ENCODE results near the gene GM2A.
"Not testable (repeated sequence)": the region's sequence is repeated elsewhere in the genome, so short reads cannot be mapped to it uniquely, and the experiment has no call there.

GM2A gene

DNA sequence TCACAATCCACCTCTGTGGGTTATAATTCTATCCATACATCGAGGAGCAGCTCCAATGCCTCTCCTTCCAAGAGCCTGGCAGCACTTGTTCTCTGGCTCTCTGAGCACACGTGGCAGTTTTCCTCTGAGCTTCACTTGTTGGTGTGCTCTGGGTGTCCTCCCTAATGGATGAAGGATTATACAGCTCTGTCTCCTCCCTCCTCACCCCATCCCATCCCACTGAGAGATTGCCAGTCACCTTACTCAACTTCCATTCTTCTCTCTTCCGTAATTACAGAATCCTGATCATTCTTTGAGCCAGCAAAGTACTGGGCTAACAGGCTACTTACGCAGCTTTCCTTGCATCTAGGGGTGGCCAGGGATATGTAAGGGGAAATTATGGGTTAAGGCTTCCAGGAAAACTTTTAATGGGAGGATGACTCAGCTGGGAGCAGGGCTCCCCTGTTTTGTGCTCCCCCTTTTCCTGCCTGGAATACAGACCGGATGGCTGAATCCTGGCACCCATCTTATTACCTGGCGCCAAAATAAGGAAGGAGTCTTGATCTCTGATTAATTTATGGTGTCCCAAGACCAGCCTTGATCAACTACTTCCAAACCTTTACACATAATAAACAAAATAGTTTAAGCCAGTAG lies 22.8 kb upstream of the GM2A start:
- DNase-seq: no peak

DNA sequence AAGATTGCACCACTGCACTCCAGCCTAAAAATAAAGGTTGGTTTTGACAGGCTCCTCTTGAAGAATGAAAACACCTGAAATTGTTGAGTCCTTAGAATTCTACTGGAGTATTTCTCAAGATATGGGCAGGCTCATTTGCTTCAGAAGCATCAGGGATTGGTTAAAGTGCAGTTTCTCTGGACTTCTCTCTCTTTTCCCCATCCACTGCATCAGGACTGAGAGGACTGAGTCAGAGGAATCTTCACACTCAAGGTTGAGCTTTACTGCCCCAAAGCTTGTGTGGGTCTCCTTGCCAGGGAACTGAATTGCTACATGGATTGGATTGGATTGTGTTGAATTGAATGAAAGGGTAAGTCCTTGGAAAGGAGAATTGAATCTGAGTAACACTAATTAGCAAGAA lies 21.6 kb upstream of the GM2A start:
- no peak for DNase-seq

DNA sequence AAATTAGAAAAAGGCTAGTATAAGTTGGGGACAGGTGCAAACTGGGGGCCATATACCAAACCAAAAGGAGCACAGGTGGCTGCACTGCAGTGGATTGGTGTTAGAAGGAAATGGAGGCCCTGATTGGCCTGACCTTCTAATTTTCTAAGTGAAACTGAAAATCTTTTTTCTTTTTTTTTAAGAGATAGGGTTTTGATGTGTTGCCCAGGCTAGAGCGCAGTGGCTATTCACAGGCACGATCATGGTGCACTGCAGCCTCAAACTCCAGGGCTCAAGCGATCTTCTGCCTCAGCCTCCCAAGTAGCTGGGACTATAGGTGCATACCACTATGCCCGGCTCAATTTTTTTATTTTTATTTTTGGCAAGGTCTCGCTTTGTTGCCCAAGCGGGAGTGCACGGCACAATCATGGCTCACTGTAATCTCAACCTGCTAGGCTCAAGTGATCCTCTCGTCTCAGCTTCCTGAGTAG lies 19.3 kb upstream of the GM2A start:
- no peak for DNase-seq

DNA sequence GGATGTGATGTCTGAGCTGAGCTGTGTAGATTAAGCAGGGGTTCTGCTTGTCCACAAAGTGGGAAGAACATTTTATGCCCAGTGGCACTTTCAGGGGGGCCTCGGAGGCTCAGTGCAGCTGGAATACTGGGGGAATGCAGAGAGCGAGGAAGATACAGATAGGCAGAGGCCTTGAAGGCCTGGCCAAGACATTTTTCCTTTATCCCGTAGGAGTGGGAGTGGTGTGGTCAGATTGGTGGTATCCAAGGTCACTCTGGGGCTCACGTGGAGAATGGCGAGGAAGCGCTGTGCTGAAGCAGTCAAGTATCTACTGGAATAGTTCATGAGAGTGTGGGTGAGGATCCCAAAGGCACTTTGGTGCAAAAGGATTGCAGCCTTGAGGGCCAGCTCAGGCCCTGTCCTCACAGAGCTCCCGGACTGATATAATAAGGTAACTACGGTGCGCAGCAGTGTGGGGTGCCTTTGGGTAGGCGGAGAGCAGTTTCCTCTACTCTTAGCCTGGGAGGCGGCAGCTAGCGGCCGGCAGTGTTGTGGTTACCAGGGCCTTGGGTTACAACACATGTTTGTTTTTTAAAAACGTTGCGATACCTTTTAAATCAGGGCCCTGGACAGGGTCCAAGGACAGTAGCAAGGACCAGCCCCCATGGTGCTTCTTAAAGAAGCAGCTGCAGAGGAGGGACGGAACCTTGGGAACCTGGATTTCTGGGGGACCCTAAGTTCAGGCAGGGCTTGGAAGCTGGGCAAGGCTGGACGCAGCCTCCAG lies 18.3 kb upstream of the GM2A start:
- peak; percentile 67 for DNase-seq

DNA sequence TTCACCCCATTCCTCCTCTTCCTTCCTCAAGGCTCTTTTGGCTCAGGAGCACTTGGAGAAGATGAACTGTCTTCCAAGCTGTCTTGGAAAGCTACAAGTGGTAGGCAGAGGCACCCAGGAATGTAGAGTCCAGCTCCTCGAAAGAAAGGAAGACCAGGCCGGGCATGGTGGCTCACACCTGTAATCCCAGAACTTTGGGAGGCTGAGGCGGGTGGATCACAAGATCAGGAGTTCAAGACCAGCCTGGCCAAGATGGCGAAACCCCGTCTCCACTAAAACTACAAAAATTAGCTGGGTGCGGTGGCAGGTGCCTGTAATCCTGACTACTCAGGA lies 17.8 kb upstream of the GM2A start:
- DNase-seq: not testable (repeated sequence)

DNA sequence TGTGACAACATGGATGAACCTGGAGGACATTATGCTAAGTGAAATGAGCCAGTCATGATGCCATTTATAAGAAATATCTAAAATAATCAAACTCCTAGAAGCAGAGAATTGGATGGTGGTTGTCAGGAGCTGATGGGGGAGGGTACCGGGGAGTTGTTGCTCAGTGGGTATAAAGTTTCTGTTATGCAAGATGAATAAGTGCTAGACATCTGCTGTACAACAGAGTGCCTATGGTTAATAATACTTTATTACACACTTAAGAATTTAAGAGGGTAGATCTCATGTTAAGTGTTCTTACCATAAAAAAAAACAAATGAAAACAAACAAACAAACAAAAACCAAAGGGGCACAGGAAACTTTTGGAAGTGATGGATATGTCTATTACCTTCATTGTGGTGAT lies 16.1 kb upstream of the GM2A start:
- DNase-seq: no peak

DNA sequence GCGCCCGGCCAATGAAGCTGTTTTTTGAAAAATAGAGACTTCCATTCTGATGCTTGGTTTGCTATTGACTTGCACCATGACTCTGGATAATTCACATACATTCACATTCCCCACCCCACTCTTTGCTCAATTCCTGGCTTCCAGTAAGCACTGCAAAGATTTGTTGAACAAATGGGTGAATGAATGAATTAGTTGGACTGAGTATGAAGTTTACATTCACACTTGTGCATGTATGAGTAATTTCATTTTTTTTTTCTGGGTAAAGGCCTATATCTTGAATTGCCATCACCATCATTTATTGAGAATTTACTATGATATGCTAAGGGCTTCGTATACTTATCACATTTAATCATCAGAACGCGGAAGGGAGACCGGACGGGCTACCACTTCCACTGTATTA lies 15.3 kb upstream of the GM2A start:
- no peak for DNase-seq

DNA sequence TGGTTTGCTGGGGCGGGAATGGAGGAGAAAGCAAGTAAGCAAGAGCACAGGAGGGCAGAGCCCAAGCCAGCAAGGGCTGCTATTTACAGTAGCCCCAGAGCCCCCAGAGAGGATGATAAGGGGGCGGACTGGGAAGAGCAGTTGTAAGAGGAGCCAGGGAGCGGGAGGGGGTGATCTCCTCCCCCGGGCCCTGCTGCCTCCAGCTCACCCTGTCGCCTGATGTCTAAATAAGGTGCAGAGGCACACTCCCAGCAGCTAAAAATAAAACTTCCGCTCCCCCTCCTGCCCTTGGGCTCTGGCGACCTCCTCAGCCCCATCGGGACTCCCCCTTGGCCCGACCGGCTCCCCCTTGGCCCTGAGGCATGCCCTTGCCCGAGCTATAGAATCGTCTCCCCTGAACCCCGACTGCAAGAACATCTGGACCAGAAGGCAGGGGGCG lies 14.7 kb upstream of the GM2A start:
- DNase-seq: peak; percentile 45

DNA sequence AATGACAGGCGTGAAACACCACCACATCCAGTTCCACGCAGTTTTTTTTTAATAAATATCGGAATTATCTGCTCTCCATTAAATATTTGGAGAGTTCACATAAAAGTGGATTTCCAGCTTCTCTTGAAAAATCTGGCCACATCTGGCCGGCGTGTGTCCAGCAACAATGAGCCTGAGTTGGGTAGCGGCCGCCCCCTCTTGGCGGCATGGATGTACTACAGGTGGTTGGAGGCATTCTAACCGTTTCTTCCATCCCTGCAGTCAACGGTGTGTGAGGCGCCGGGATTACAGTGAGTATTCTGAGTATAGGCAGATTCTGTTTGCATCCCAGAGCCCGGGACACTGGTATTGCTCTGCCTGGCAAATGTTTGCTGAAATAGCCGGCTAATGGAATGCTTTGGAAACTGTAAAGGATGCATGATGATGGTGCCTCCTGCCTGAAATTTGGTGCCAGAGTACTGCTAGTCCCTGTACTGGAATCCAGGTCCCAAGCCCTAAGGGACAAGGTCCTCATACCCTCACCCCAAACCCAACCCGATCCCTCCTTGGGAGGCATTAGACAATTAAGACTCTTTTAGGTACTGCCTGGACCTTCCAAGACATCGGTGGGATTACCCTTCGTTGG lies 13.6 kb upstream of the GM2A start:
- DNase-seq: peak; percentile 87

DNA sequence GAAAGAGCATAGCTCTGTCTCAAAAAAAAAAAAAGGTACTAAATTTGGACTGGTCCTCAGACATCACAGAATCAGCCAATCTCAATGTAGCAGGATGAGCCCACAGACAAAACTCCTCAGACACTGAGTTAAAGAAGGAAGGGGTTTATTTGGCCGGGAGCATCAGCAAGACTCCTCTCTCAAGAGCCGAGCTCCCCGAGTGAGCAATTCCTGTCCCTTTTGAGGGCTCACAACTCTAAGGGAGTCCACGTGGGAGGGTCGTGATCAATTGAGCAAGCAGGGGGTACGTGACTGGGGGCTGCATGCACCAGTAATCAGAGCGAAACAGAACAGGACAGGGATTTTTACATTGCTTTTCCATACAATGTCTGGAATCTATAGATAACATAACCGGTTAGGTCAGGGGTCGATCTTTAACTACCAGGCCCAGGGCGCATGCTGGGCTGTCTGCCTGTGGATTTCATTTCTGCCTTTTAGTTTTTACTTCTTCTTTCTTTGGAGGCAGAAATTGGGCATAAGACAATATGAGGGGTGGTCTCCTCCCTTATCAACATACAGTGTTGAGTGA lies 12.6 kb upstream of the GM2A start:
- not testable (repeated sequence) for DNase-seq

DNA sequence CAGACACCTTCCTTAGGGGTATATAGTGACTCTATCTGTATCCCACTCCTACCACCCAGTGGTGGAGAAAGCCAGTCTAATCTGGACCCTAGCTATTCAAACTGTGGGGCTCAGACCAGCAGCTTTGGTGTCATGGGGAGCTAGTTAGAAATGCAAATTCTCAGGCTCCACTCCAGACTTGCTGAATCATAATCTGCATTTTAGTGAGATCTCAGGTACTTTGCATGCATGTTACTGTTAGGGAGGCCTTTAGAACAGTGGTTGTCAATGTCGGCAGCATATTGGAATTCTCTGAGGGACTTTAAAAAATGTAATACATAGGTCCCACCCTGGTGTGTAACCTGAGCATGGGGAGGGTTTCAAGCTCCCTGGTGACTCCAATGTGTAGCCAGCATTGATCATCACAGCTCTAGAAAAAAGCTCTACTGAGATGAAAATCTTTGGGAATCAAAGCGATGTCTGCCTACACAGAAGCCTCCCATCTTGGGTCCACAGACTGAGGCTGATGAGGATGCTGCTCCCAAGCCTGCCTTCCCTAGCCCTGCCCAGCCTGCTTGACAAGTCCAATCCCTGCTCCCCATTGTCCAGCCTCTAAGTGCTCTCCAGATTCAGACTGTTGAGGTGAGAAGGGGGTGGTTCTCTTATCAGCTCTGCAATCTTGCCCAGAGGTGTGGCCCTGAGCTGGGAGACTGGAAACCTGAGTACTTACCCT lies 11.9 kb upstream of the GM2A start:
- DNase-seq: no peak

DNA sequence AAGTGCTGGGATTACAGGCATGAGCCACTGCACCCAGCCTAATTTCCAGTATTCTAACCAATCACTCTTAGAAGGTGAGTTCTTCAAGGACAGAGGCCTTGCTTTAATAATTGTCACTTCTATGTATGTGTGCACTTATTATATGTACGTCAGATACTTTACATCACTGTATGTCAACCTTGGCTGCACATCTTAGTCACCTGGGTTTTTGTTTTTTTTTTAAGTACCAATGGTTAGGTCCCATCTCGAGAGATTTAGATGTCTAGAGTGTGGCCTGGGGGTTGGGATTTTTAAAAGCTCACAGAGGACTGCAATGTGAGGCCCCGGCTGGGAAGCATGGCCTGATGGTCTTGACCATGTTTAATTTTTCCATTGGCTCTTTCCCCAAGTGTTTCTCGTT lies 9.9 kb upstream of the GM2A start:
- DNase-seq: no peak

DNA sequence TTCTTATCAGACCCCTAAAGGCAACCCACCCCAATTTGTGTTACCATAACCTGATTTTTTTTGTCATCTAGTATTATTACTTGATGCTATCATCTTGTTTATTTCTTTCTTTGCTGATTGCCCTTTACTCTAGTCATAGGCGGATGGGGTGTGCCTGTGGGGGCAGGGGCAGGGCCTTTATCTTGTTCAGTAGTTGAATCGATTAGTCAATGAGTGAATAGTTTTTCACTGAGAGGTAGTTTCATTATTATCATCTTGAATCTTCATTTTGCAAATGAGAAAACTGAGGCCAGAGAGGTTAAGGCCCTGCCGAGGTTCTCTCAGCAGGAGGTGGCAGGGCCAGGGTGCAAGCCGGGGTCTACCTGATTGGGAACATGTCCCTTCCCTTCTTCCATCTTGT lies 9.4 kb upstream of the GM2A start:
- DNase-seq: no peak

DNA sequence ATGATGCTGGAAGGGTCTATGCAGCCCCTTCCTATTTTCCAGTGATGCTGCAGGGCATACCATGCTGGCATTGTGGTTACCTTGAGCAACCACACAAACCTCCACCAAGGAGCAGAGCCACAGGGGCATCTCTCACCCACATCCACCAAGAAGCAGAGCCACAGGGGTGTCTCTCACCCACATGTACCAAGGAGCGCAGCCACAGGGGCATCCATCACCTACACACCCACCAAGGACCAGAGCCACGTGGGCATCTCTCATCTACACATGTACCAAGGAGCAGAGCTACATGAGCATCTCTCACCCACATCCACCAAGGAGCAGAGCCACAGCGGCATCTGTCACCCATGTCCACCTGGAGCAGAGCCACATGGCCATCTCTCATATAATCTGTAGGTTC lies 8.8 kb upstream of the GM2A start:
- DNase-seq: no peak

DNA sequence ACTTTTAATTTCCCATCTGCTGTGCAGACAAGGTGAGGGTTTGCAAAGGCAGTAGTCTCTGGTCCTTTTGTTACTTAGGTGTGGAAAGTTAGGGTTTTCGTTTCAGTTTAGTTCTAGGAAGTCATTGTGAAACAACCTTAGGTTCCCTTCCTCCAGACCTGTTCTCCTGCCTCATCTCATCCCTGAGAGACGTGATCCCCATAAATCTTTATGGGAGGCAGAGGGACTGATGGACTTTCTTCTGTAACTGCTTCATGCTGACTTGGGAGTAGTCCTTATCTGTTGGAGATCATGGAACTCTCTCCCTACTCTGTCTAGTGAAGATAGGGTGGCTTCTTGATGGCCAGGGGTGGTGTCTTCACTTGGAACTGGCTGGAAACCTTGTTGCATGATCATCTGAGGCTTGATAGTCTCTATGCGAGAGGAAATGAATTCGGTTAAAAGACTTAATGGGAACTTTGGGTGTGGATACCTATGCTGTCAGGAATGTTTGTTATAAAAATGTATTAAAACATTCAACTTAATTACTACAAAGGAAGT lies 7.2 kb upstream of the GM2A start:
- no peak for DNase-seq

DNA sequence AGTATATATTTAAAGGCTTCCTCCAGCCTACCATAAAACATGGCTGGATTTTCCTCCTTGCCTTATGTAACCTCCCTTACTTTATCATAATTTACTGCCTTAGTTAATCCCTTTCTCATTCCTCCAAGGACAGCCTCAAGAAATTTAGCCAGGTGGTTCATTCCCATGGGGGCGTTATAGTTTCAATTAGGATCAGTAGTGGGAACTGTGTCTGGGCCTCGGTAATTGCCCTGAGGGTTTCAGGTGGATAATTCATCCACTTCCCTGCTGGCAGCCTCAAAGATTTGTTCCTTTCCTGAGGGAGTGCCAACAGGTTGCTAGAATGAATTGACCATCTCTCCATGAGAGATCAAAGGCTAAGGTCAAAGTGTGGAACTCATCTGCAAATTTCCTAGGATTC lies 4.3 kb upstream of the GM2A start:
- no peak for DNase-seq

DNA sequence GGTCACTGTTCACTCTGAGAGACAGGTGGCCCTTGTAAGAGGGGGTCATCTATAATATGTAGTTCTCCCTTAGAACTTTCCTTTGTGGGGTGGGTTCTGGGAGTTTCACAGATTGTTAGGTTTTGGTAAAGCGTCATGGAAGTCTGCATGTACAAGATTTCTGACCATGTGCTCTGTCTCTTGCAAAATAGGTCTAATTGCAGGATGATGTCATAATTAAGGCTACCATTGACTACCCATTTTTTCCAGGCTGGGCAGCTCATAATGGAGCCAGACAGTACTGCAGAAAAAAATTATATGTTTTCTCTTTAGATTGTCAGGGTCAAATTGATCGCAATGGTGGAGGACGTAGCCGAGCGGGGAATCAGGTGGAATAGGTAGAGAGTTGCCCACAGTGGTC lies 3.7 kb upstream of the GM2A start:
- DNase-seq: no peak

DNA sequence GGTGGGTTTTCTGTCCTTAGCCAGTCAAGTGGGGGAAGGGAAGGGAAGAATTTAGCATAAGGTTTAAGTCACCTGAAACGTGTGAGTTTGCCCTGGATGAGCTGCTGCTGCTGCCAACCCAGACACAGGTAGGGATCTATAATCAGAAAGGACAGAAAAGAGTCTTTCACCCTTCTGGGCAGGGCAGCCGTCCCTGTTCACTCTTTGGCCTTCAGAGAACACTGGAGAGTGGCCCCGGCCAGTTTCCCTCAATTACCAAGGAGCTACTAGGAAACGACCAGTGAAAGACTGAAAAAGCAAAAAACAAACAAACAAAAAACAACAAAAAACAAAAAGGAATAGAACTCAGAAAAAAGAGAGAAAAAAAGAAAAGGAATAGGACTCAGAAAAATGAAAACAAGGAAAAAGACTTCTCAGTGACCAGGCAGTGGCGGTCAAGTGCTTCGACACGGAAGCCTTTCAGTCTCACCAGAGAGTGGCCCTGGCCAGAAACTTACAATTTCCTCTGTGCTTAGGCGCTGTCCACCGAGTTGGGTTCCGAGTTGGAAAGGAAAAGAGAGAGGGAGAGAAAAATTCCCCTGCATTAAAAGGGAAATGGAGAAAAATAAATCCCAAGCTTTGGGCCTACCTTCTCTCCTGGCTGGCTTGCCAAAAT lies 2.5 kb upstream of the GM2A start:
- no peak for DNase-seq

DNA sequence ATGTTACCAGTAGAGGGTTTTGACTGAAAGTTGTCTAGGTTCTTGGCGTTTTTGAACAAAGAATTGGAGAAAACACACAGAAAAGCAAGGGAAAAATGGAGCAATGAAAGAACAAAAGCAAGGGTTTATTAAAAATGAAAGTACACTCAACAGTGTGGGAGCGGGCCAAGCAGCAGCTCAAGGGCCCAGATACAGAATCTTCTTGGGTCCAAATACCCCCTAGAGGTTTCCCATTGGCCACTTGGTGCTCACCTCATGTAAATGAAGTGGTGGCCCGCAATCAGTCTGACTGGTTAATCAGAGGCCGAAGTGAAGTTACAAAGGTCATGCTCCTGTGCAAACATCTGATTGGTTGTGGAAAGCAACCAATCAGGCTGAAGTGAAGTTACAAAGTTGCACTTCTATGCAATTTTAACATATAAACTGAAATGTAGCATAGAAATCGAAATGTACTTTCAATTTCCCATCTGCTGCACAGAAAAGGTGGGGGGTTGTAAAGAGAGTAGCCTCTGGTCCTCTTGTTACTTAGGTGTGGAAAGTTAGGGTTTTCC lies 1.9 kb upstream of the GM2A start:
- no peak for DNase-seq

DNA sequence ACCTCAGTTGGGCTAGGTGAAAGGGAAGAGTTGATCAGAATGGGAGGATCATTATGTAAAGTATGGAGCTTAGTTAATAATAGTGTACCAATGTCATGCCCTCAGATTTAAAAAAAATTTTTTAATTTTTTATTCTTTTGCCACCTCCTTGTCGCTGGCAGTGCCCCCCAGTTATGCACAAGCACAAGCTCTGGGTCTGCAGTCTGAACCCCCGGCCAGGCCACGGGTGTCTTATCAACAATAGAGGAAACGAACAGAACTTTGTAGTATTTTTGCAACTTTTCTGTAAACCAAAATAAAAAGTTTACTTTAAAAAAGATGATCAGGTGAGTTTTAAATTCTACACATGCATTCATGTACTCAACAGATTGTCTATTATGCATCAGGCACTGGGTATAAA lies 1.4 kb upstream of the GM2A start:
- DNase-seq: no peak

DNA sequence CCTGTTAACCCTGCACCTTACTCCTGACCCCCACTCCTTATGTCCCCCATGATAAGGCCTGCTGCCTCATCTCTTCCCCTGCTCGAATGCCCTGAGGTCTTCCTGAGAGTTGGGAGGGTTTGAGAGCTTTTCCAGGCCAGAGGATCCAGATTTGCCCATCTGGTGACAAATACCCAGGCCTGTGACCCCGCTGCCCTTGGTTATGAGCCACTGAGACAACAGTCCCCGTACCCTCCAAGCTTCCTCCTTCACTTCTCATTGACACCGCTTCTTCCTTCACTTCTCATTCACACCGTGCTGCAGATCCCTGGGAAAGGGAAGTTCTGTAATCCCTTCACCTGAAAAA lies 593 bp downstream of the GM2A start:
- no peak for DNase-seq

DNA sequence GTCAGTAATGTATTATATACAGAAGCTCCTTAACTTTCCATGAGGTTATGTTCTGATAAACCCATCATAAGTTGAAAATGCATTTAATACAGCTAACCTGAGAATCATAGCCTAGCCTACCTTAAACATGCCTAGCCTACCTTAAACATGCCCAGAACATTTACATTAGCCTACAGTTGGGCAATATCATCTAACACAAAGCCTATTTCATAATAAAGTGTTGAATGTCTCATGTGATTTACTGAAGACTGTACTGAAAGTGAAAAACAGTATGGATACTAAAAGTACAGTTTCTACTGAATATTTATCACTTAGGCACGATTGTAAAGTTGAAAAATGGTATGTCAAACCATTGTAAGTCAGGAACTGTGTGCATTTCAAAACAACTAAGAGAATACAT lies 1.6 kb downstream of the GM2A start:
- DNase-seq: no peak

All from right hindlimb (tissue), 1 donor.